ENCODE results near the gene CPT1A. TPM values are rescaled to one million over a fixed set of nuclear protein-coding genes. Genes with fewer than 3 reads are reported as not detected.

Gene CPT1A
- total and polyA plus RNA-seq, 10 of the 15 experiments (the other 5 are each of a cell fraction or from before 2014, with no cell fraction given), result 1.1 to 17.5 (median 6.0) TPM

DNA sequence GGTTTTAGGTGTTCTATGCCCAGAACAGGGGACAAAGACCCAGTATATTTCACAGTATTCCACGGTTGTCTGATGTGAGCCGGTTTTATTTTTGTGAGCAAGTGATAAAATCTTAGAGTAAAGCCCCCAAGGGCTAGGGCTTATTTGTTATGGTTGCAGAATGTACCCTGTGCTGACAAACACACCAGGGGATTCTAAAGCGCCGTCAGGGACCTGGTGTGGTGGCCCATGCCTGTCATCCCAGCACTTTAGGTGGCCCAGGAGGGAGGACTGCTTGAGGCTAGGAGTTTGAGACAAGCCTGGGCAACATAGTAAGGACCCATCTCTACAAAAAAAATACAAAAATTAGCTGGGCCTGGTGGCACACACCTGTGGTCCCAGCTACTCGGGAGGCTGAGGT is 39.1 kb upstream of the CPT1A start:
- RAD21 ChIA-PET (ENCODE audit: unreplicated experiment), result no interaction called here
- DNase-seq (ENCODE audit: low read depth, low spot score) (no peak), ATAC-seq (no peak), FAIRE-seq (no peak)
- no peak overlapping the region for H3K4me2 ChIP-seq (ENCODE audit: control insufficient read depth, insufficient read depth)
- TF ChIP-seq NR2C2 (IDR thresholded peaks at IDR 0.05; ENCODE audit: borderline replicate concordance, control insufficient read depth, insufficient read length, low read depth) (no peak), ATF7 (IDR thresholded peaks at IDR 0.05; ENCODE audit: low read depth) (no peak), NFXL1 (IDR thresholded peaks at IDR 0.05; ENCODE audit: borderline replicate concordance) (no peak), CBX3 (IDR thresholded peaks at IDR 0.05; ENCODE audit: borderline replicate concordance, low read depth) (no peak), RELB (IDR thresholded peaks at IDR 0.05; ENCODE audit: low read depth) (no peak), SIX5 (IDR thresholded peaks at IDR 0.05; ENCODE audit: low read depth, low read length, severe bottlenecking) (no peak), SRF (IDR thresholded peaks at IDR 0.05; ENCODE audit: low read depth in 2 of 2, low read length in 2 of 2) (no peak), ZNF207 (IDR thresholded peaks at IDR 0.05; ENCODE audit: borderline replicate concordance) (no peak), PAX8 (IDR thresholded peaks at IDR 0.05) (no peak), ATF2 (IDR thresholded peaks at IDR 0.05; ENCODE audit: low read length) (no peak)
- TF ChIP-seq, protein P1, sequence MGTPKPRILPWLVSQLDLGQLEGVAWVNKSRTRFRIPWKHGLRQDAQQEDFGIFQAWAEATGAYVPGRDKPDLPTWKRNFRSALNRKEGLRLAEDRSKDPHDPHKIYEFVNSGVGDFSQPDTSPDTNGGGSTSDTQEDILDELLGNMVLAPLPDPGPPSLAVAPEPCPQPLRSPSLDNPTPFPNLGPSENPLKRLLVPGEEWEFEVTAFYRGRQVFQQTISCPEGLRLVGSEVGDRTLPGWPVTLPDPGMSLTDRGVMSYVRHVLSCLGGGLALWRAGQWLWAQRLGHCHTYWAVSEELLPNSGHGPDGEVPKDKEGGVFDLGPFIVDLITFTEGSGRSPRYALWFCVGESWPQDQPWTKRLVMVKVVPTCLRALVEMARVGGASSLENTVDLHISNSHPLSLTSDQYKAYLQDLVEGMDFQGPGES (IDR thresholded peaks at IDR 0.05), result no peak
- TF ChIP-seq, protein P2, sequence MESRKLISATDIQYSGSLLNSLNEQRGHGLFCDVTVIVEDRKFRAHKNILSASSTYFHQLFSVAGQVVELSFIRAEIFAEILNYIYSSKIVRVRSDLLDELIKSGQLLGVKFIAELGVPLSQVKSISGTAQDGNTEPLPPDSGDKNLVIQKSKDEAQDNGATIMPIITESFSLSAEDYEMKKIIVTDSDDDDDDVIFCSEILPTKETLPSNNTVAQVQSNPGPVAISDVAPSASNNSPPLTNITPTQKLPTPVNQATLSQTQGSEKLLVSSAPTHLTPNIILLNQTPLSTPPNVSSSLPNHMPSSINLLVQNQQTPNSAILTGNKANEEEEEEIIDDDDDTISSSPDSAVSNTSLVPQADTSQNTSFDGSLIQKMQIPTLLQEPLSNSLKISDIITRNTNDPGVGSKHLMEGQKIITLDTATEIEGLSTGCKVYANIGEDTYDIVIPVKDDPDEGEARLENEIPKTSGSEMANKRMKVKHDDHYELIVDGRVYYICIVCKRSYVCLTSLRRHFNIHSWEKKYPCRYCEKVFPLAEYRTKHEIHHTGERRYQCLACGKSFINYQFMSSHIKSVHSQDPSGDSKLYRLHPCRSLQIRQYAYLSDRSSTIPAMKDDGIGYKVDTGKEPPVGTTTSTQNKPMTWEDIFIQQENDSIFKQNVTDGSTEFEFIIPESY (IDR thresholded peaks at IDR 0.05), result no peak
- TF ChIP-seq, protein P3, sequence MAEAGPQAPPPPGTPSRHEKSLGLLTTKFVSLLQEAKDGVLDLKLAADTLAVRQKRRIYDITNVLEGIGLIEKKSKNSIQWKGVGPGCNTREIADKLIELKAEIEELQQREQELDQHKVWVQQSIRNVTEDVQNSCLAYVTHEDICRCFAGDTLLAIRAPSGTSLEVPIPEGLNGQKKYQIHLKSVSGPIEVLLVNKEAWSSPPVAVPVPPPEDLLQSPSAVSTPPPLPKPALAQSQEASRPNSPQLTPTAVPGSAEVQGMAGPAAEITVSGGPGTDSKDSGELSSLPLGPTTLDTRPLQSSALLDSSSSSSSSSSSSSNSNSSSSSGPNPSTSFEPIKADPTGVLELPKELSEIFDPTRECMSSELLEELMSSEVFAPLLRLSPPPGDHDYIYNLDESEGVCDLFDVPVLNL (IDR thresholded peaks at IDR 0.05; ENCODE audit: low read depth, low read length), result no peak
- TF ChIP-seq, protein P4, sequence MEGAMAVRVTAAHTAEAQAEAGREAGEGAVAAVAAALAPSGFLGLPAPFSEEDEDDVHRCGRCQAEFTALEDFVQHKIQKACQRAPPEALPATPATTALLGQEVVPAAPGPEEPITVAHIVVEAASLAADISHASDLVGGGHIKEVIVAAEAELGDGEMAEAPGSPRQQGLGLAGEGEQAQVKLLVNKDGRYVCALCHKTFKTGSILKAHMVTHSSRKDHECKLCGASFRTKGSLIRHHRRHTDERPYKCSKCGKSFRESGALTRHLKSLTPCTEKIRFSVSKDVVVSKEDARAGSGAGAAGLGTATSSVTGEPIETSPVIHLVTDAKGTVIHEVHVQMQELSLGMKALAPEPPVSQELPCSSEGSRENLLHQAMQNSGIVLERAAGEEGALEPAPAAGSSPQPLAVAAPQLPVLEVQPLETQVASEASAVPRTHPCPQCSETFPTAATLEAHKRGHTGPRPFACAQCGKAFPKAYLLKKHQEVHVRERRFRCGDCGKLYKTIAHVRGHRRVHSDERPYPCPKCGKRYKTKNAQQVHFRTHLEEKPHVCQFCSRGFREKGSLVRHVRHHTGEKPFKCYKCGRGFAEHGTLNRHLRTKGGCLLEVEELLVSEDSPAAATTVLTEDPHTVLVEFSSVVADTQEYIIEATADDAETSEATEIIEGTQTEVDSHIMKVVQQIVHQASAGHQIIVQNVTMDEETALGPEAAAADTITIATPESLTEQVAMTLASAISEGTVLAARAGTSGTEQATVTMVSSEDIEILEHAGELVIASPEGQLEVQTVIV (IDR thresholded peaks at IDR 0.05; ENCODE audit: borderline replicate concordance, partially characterized antibody), result no peak
- WGBS (ENCODE audit: insufficient coverage, insufficient replicate concordance, low lambda C conversion rate, missing lambda C conversion rate), result 98% methylated on average over 5 of the region's 5 CpGs
- intact Hi-C loops (cut with micrococcal nuclease; ENCODE audit: unreplicated experiment) (no loop called here), in situ Hi-C loops (cut with MboI) (no loop called here)
- no peaks in the 10 kb centered on the region for H3K4me1 ChIP-seq (ENCODE audit: control insufficient read depth, insufficient read depth, low read length)
- POLR2A ChIA-PET, result no interaction called here
- no peaks in the 10 kb centered on the region for H3K27me3 ChIP-seq (replicated peaks in 1 of 2; ENCODE audit: control insufficient read depth in 2 of 2, insufficient read depth in 2 of 2, low read length in 1 of 2)
- H4K20me1 ChIP-seq (ENCODE audit: control insufficient read depth, insufficient read depth), result no peaks in the 10 kb centered on the region
- SMC1A ChIA-PET (ENCODE audit: uncharacterized antibody, unreplicated experiment), result no interaction called here
- no peaks in the 10 kb centered on the region for H3K79me2 ChIP-seq (ENCODE audit: control insufficient read depth, insufficient read depth, low read length)
- no TSS peak for BruUV-seq (replicated peaks)
- H3K27ac ChIP-seq (ENCODE audit: control insufficient read depth, insufficient read depth), result no peak overlapping the region
- H3K4me3 ChIP-seq, result no peak overlapping the region
- H3K36me3 ChIP-seq (ENCODE audit: control insufficient read depth in 2 of 2, insufficient read depth in 2 of 2, low read length in 1 of 2), result no peaks in the 10 kb centered on the region; a peak in 1 of 4 replicates
- CTCF ChIA-PET, result no interaction called here
- H3K9me3 ChIP-seq (replicated peaks; ENCODE audit: control insufficient read depth, insufficient read depth, low read length), result no peaks in the 10 kb centered on the region
- H3K9ac ChIP-seq (ENCODE audit: control insufficient read depth, insufficient read depth, low read length), result no peak overlapping the region
- no peak overlapping the region for H2AFZ ChIP-seq (ENCODE audit: control insufficient read depth, low read depth, low read length)
